ENCODE data around the gene TRAF3. TPM values are rescaled to one million over a fixed set of nuclear protein-coding genes. Genes with fewer than 3 reads are reported as not detected.
"Not testable (repeated sequence)": the region's sequence is repeated elsewhere in the genome, so short reads cannot be mapped to it uniquely, and the experiment has no call there.

The TRAF3 gene
- total and polyA plus RNA-seq, 3 donors from 2014 or later, result 24.3 to 38.8 (median 38.2) TPM

DNA sequence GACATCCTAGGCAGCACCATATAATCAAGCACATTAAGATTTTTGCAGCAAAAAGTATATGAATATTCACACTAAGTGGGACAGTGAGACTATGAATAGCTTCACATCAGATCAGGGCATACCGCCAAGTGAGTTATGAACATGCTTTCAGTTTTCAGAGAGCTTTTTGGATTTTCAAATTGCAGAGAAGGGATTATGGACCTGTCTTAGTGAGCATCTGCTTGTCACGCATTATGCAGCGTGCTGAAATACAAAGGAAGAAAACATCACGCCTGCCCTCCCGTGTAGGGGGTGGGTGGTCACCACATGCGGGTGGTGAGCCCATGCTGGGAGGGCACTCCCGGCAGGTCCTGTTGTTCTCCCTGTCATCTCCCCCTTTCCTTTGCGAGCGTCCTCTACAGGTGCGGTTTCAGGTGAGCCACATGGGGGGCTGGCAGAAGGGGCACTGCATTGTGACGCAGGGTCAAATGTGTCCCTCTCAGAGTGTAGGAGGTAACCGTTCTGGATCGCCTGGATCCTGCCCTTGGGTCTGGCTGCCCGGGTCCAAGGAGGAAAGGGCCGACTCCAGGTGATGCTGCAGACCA lies 42.6 kb downstream of the TRAF3 start:
- no peaks in the 10 kb centered on the region for H3K4me1 ChIP-seq
- no peaks in the 10 kb centered on the region for H3K9me3 ChIP-seq
- no peak overlapping the region for H3K4me3 ChIP-seq
- 83 to 85% methylated on average over 15 of the region's 15 CpGs for WGBS, 2 donors
- TF ChIP-seq, protein P1, sequence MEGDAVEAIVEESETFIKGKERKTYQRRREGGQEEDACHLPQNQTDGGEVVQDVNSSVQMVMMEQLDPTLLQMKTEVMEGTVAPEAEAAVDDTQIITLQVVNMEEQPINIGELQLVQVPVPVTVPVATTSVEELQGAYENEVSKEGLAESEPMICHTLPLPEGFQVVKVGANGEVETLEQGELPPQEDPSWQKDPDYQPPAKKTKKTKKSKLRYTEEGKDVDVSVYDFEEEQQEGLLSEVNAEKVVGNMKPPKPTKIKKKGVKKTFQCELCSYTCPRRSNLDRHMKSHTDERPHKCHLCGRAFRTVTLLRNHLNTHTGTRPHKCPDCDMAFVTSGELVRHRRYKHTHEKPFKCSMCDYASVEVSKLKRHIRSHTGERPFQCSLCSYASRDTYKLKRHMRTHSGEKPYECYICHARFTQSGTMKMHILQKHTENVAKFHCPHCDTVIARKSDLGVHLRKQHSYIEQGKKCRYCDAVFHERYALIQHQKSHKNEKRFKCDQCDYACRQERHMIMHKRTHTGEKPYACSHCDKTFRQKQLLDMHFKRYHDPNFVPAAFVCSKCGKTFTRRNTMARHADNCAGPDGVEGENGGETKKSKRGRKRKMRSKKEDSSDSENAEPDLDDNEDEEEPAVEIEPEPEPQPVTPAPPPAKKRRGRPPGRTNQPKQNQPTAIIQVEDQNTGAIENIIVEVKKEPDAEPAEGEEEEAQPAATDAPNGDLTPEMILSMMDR (IDR thresholded peaks at IDR 0.05), result no peak
- TF ChIP-seq POLR2A (IDR thresholded peaks at IDR 0.05), result no peak
- H3K27me3 ChIP-seq, result no peaks in the 10 kb centered on the region
- intact Hi-C loops (cut with DNase I; ENCODE audit: low total_unique reads), result no loop called here
- no peak for DNase-seq
- no peaks in the 10 kb centered on the region for H3K36me3 ChIP-seq (ENCODE audit: low read depth, missing control alignments)
- H3K27ac ChIP-seq, result no peak overlapping the region

DNA sequence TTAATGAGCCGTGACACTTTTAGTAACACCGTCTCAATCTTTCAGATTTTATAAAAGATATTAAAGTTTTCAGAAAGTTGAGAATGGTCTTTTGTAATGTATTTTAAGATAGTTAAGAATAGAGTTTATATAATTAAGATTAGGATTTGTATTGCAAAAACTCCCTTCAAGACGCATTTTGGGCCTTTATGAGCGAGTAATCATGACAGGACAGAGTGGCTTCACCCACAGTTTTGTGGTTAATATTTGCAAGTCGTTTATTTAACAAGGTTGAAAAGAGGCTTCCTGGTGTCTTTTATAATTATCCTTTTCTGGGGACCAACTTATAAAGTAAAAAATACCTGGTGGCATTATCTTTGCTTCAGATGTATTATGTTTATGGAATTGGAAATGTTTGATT lies 44.0 kb downstream of the TRAF3 start:
- Histone ChIP-seq H3K4me3 (no peak overlapping the region), H3K27me3 (no peaks in the 10 kb centered on the region), H3K4me1 (no peaks in the 10 kb centered on the region), H3K27ac (no peak overlapping the region), H3K36me3 (ENCODE audit: low read depth, missing control alignments) (no peaks in the 10 kb centered on the region), H3K9me3 (no peaks in the 10 kb centered on the region)
- no peak for DNase-seq
- no peak for TF ChIP-seq POLR2A (IDR thresholded peaks at IDR 0.05)
- TF ChIP-seq, protein P1 (IDR thresholded peaks at IDR 0.05), result no peak
- WGBS, 2 donors, result 81 to 93% methylated on average over 5 of the region's 5 CpGs
- intact Hi-C loops (cut with DNase I; ENCODE audit: low total_unique reads), result no loop called here

DNA sequence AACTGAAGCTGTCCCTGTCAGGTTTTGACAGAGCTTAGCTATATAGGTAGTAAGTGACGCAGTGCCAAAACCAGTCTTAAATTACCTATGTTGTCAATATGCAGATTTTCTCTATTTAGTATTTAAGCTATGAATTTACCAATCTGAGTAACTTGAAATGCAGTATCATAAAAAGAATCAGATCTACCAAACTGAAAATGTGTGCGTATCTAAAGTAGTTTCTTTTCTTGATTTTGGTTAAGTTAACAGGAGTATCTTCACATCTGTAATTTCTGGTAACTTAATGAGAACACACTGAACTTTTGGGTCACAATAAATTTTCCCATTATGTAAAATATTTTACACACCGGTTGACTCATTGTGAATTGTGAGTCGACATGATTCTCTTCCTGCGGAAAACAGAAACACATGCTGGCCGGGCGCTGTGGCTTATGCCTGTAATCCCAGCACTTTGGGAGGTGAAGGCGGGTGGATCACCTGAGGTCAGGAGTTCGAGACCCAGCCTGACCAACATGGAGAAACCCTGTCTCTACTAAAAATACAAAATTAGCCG lies 45.1 kb downstream of the TRAF3 start:
- Histone ChIP-seq H3K27ac (no peak overlapping the region), H3K4me1 (no peaks in the 10 kb centered on the region), H3K4me3 (no peak overlapping the region), H3K9me3 (no peaks in the 10 kb centered on the region), H3K36me3 (ENCODE audit: low read depth, missing control alignments) (no peaks in the 10 kb centered on the region), H3K27me3 (no peaks in the 10 kb centered on the region)
- 95% methylated on average over 10 of the region's 10 CpGs for WGBS, 2 donors
- DNase-seq, result no peak
- intact Hi-C loops (cut with DNase I; ENCODE audit: low total_unique reads), result no loop called here
- TF ChIP-seq, protein P1 (IDR thresholded peaks at IDR 0.05), result no peak
- no peak for TF ChIP-seq POLR2A (IDR thresholded peaks at IDR 0.05)

DNA sequence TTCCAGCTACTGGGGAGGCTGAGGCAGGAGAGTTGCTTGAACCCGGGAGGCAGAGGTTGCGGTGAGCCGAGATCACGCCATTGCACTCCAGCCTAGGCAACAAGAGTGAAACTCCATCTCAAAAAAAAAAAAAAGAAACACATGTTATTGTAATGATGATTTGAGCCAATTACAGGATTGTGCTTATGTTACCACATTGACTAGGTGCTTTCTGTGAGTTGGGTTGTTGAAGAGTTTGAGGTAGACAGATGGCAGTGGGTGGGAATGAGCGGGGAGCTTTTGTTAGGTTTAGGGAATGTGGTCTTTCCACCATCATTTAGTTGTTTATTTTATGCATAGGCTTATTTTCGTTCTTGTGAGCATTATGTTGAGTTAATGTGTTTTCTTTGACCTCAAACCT lies 45.6 kb downstream of the TRAF3 start:
- H3K4me3 ChIP-seq; DNase-seq; H3K4me1 ChIP-seq; H3K27ac ChIP-seq; intact Hi-C loops (cut with DNase I; ENCODE audit: low total_unique reads); H3K36me3 ChIP-seq (ENCODE audit: low read depth, missing control alignments); H3K9me3 ChIP-seq; H3K27me3 ChIP-seq: not testable (repeated sequence)
- WGBS, 2 donors, result 95% methylated on average over 6 of the region's 6 CpGs

DNA sequence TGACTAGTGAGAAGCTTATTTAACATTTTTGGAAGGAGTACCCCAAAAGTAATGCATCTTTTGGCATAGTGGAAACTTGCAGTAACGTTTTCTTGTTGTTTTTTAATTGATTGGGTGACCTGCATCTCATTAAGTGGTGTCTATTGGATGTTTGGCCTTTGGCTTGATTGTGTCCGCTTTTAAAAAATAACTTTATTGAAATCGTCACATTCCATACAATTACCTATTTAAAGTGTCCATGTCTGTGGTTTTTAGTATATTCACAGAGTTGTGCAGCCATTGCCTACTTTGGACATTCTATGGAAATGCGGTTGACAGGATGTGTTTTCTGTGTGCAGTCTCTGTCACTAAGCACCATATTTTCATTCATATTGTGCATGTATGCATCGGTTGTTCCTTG lies 46.3 kb downstream of the TRAF3 start:
- H3K9me3 ChIP-seq, result no peaks in the 10 kb centered on the region
- 92 to 93% methylated on average over 5 of the region's 5 CpGs for WGBS, 2 donors
- H3K27me3 ChIP-seq, result no peaks in the 10 kb centered on the region
- no peak for TF ChIP-seq POLR2A (IDR thresholded peaks at IDR 0.05)
- TF ChIP-seq, protein P1 (IDR thresholded peaks at IDR 0.05), result no peak
- no peak overlapping the region for H3K27ac ChIP-seq
- no peak for DNase-seq
- no peaks in the 10 kb centered on the region for H3K36me3 ChIP-seq (ENCODE audit: low read depth, missing control alignments)
- peaks cover 5% of the 10 kb centered on the region for H3K4me1 ChIP-seq
- H3K4me3 ChIP-seq, result no peak overlapping the region
- intact Hi-C loops (cut with DNase I; ENCODE audit: low total_unique reads), result no loop called here
